ENCODE data around the gene IGF2. TPM values are rescaled to one million over a fixed set of nuclear protein-coding genes. Genes with fewer than 3 reads are reported as not detected.

Gene IGF2
- total RNA-seq, 6 donors from 2014 or later, result 7.0 to 24.4 (median 8.4) TPM; not detected in 1

- peaks cover 0 to 12% (median 3%) of the 10 kb centered on the region in 4 donors for H3K4me1 ChIP-seq
- H3K27me3 ChIP-seq, result no peaks in the 10 kb centered on the region
- TF ChIP-seq POLR2A (IDR thresholded peaks at IDR 0.05) (no peak), POLR2AphosphoS5 (IDR thresholded peaks at IDR 0.05) (no peak), EP300 (IDR thresholded peaks at IDR 0.05) (no peak), CTCF (IDR thresholded peaks at IDR 0.05) (no peak)
- H3K27ac ChIP-seq, result no peak overlapping the region
- DNase-seq (peak in 1 of 2 donors; percentile 60), ATAC-seq (ENCODE audit: low FRiP score in 2 of 2) (no peak)
- no peaks in the 10 kb centered on the region for H3K36me3 ChIP-seq
- WGBS, 2 donors, result 85 to 88% methylated on average over 7 to 8 of the region's 8 CpGs
- no peak overlapping the region for H3K4me3 ChIP-seq
- H3K9me3 ChIP-seq, result no peaks in the 10 kb centered on the region
These were observed 48.0 kb downstream of the IGF2 start for GRCh38 chr11:2091112-2091746.

- Histone ChIP-seq H3K4me3 (no peak overlapping the region), H3K4me1 (peaks cover 0 to 12% (median 2%) of the 10 kb centered on the region in 4 donors), H3K27me3 (no peaks in the 10 kb centered on the region), H3K27ac (no peak overlapping the region), H3K9me3 (no peaks in the 10 kb centered on the region), H3K36me3 (no peaks in the 10 kb centered on the region)
- no peak for TF ChIP-seq POLR2A (IDR thresholded peaks at IDR 0.05)
- TF ChIP-seq CTCF (IDR thresholded peaks at IDR 0.05), result no peak
- TF ChIP-seq EP300 (IDR thresholded peaks at IDR 0.05), result no peak
- no peak for TF ChIP-seq POLR2AphosphoS5 (IDR thresholded peaks at IDR 0.05)
- ATAC-seq (ENCODE audit: low FRiP score in 2 of 2), result no peak
- 93% methylated on average over 11 to 20 of the region's 20 CpGs for WGBS, 2 donors
- peak in 1 of 2 donors; percentile 70 for DNase-seq
These were observed 48.7 kb downstream of the IGF2 start for GRCh38 chr11:2090172-2091111.

- TF ChIP-seq EP300 (IDR thresholded peaks at IDR 0.05) (no peak), POLR2A (IDR thresholded peaks at IDR 0.05) (no peak), POLR2AphosphoS5 (IDR thresholded peaks at IDR 0.05) (no peak), CTCF (IDR thresholded peaks at IDR 0.05) (no peak)
- H3K4me1 ChIP-seq, result peaks cover 0 to 12% (median 2%) of the 10 kb centered on the region in 4 donors
- H3K36me3 ChIP-seq, result no peaks in the 10 kb centered on the region
- H3K27ac ChIP-seq, result no peak overlapping the region
- peaks cover 0 to 5% (median 0%) of the 10 kb centered on the region in 4 donors for H3K9me3 ChIP-seq
- peak in 1 of 2 donors; percentile 30 for ATAC-seq (ENCODE audit: low FRiP score in 2 of 2)
- H3K27me3 ChIP-seq, result no peaks in the 10 kb centered on the region
- DNase-seq, result no peak
- WGBS, 2 donors, result 77 to 86% methylated on average over 6 to 8 of the region's 9 CpGs
- H3K4me3 ChIP-seq, result no peak overlapping the region
These were observed 49.5 kb downstream of the IGF2 start for GRCh38 chr11:2089536-2090165.

- H3K36me3 ChIP-seq, result no peaks in the 10 kb centered on the region
- H3K4me3 ChIP-seq, result no peak overlapping the region
- no peak overlapping the region for H3K27ac ChIP-seq
- peaks cover 0 to 12% (median 2%) of the 10 kb centered on the region in 4 donors for H3K4me1 ChIP-seq
- ATAC-seq (ENCODE audit: low FRiP score in 2 of 2), result no peak
- 82 to 89% methylated on average over 19 of the region's 19 CpGs for WGBS, 2 donors
- H3K27me3 ChIP-seq, result no peaks in the 10 kb centered on the region
- TF ChIP-seq EP300 (IDR thresholded peaks at IDR 0.05) (no peak), POLR2A (IDR thresholded peaks at IDR 0.05) (no peak), CTCF (IDR thresholded peaks at IDR 0.05) (no peak), POLR2AphosphoS5 (IDR thresholded peaks at IDR 0.05) (no peak)
- H3K9me3 ChIP-seq, result peaks cover 0 to 10% (median 0%) of the 10 kb centered on the region in 4 donors
- no peak for DNase-seq
These were observed 50.2 kb downstream of the IGF2 start for GRCh38 chr11:2088746-2089535.
